Activated T-cell treated with anti-CD3 and anti-CD28 coated beads for 48 hours (primary cell): ENCODE results near the gene SPACDR.
"Not testable (repeated sequence)": the region's sequence is repeated elsewhere in the genome, so short reads cannot be mapped to it uniquely, and the experiment has no call there.

ENCODE experiments used
- DNase-seq: peaks from one replicate; pipeline ENCODE4 v3.0.0-alpha.2; 2020; ENCODE audit warnings: low read depth

SPACDR gene

DNA sequence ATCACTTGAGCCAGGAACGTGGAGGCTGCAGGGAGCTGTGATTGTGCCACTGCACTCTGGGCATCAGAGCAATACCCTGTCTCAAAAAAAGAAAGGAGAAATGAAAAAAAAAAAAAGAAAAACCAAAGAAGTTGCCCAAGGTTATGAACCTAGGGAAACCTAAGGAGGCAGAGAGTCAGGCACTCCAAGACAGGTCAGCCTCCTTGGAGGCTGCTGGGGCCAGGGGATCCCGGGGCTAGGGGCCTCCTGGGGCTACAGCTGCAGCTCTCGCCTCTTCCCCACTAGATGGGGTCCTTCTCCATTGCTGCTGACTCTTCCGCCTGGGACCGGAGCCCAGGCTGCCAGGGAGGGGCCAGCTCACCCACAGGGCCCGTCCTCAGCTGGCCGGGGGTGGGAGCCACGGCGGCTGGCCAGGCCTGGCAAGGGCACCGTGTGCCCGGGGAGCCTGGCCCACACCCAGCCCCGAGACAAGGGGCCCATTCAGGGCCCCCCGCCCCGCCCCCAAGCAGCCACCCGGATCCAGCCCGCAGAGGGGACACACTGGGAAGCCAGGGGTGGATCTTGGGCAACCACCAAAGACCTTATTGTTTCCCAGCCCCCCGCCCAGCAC is 1.7 kb upstream of the SPACDR start:
- no peak for DNase-seq

DNA sequence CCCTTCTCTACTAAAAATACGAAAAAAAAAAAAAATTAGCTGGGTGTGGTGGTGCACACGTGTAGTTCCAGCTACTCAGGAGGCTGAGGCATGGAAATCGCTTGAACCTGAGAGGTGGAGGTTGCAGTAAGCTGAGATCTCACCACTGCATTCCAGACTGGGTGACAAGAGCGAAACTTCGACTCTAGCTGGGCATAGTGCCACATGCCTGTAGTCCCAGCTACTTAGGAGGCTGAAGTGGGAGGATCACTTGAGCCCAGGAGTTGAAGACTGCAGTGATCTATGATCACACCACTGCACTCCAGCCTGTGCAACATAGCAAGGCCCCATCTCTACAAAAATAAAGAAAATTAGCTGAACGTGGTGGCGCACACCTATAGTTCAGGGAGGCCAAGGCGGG is 1.2 kb upstream of the SPACDR start:
- no peak for DNase-seq

DNA sequence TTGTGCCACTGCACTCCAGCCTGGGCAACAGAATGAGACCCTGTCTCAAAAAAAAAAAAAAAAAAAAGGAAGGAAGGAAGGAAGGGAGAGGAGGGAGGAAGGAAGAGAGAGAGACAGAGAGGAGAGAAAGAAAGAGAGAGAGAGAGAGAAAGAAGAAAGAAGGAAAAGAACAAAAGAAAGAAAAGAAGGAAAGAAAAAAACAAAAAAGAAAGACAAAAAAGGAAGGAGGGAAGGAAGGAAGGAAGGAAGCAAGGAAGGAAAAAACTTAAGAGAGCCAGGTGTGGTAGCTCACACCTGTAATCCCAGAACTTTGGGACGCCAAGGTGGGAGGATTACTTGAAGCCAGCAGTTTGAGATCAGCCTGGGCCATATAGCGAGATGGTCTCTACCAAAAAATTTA is 731 bp upstream of the SPACDR start:
- no peak for DNase-seq

DNA sequence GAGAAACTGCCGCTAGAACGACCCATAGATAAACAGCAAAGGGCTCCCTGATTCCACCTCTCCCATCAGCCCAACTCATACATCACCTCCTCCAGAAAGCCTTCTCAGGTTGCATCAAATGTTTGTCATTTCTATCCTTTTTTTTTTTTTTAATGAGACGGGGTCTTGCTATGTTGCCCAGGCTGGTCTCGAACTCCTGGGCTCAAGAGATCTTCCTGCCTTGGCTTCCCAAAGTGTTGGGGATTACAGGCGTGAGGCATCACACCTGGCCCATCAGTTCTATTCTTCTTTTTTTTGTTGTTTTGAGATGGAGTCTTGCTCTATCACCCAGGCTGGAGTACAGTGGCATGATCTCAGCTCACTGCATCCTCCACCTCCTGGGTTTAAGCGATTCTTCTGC is 7.0 kb downstream of the SPACDR start:
- DNase-seq = no peak

DNA sequence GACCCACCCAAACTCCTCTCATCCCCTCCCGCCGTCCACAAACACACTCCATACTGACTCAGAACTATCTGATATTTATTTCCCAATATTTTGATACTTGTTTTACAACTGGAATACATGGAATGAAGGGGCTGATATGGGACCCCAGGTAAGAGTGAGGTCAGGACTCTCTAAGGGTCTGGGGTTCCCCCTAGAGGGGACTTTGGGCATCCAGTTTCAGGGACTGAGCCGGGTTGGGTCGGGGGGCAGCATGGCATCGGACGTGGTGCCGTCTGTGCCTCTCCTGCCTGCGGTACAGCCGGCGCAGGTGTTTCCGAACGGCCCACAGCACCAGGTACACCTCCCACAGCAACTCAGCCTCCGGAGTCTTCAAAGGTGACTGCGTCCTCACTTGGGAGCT is 7.5 kb downstream of the SPACDR start:
- DNase-seq = no peak

DNA sequence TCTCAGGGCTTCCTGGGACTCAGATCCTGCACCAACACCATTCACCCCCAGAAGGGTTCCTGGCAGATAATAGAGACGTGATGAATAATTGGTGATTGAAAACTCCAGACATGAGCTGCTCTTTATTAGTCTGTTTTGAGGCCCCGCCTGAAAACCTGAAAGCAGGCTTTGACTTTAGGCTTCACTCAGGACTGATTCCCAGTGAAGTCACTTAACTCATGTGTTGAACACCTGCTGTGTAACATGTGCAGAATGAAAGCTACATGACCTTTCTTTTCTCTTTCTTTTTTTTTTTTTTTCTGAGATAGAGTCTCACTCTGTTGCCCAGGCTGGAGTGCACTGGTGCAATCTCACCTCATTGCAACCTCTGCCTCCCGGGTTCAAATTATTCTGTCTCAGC is 8.9 kb downstream of the SPACDR start:
- no peak for DNase-seq

DNA sequence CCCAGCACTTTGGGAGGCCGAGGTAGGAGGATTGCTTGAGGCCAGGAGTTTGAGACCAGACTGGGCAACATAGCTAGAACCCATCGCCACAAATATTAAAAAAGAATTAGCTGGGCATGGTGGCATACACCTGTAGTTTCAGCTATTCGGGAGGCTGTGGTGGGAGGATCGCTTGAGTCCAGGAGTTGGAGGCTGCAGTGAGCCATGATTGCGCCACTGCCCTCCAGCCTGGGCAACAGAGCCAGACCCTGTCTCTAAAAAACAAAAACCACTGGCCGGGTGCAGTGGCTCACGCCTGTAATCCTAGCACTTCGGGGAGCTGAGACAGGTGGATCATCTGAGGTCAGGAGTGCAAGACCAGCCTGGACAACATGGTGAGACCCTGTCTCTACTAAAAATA is 10.2 kb downstream of the SPACDR start:
- DNase-seq = not testable (repeated sequence)

DNA sequence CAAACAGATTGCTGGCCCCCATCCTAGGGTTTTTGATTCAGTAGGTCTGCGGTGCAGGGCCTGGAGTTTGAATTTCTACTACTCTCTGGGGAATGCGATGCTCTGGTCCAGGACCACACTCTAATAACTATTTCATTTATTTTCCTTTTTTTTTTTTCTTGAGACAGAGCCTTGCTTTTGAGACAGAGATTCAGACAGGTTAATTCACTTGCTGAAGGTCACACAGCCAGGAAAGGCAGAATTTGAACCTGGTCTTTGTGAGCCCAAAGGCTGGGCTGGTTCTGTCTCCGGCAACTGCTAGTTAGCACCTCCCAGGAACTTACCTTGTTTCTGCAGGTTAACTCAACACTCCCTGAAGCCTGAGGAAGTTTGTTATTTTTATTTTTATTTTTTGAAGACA is 11.5 kb downstream of the SPACDR start:
- DNase-seq = no peak

DNA sequence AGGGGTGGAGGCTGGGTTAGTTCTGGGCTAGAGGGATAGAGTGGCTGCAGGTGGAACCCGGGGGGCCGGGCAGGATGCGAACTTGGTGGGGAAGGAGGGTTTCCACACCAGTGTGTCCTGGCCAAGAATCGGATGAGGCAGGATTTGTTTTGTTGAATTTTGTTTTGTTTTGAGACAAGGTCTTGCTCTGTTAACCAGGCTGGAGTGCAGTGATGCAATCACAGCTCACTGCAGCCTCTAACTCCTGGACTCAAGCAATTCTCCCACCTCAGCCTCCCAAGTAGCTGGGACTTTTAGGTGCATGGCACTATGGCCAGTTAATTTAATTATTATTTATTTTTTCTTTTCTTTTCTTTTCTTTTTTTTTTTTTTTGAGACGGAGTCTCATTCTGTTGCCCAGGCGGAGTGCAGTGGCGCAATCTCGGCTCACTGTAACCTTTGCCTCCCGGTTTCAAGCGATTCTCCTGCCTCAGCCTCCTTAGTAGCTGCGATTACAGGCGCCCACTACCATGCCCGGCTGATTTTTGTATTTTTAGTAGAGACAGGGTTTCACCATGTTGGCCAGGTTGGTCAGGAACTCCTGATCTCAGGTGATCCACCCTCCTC is 14.8 kb downstream of the SPACDR start:
- no peak for DNase-seq

DNA sequence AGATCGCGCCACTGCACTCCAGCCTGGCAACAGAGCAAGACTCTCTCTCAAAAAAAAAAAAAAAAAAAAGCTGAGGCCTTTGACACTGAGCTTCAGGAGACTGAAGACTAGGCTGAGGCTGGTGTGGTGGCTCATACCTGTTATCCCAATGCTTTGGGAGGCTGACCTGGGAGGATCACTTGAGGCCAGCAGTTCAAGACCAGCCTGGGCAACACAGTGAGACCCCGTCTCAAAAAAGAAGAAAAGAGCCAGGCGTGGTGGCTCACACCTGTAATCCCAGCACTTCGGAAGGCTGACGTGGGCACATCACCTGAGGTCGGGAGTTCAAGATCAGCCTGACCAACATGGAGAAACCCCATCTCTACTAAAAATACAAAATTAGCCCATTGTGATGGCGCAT is 16.7 kb downstream of the SPACDR start:
- DNase-seq = not testable (repeated sequence)

DNA sequence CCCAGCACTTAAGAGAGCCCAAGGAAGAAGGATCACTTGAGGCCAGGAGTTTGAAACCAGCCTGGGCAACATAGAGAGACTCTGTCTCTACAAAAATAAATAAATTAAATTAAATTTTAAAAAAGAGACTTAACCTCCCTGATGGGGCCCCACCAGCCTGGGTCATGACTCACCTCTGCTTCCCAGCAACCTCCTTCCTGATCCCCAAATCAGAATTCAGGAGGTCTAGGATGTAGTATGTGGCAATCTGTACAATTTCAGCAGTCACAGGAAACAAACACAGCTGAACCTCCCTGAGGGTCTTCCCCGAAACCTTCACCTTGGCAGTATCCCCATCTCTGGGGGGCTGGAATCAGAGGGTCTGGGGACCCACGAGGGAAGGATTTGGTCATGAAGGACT is 18.0 kb downstream of the SPACDR start:
- no peak for DNase-seq

DNA sequence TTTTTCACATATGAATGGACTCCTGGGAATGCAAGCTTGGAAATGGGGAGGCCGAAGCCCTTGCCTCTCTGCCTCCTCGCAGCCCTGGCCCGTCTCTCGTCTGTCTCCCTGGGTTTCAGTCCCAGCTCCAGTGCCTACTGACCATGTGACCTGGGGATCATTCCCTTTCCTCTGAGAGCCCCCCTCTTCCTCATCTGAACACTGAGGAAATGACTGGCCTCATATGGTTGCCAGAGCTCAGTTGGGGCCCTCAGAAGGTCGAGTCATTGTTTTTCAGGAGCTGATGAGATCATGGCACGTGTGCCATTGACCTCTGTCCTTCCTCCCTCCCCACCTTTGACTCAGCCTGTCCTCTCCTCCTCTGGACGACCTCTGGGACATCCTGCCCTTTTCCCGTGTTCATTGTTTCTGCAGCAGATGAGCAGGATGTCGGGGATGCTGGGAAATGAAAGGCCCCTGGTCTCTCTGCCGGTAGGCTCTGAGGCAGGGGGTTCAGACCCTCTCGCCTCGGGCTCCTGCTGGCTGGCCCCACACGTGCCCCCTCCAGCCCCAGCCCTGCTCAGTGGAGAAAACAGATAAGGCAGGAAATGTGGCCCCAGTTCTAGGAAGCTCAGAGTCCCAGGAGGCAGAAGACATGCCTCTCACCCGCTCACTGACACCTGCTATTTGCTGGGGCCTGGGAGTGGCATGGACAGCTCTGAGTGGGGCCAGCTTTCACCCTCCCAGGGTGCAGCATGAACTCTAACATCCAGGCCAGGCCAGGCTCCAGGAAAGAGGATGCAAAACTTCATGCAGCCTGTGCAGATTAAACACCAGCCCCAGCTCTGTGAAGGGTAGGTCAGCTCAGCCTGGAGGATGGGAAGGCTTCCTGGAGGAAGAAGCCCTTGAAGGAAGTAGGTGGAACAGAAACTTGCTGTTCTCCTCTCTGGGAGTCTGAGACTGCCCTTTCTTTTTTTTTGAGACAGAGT is 19.5 kb downstream of the SPACDR start:
- no peak for DNase-seq

DNA sequence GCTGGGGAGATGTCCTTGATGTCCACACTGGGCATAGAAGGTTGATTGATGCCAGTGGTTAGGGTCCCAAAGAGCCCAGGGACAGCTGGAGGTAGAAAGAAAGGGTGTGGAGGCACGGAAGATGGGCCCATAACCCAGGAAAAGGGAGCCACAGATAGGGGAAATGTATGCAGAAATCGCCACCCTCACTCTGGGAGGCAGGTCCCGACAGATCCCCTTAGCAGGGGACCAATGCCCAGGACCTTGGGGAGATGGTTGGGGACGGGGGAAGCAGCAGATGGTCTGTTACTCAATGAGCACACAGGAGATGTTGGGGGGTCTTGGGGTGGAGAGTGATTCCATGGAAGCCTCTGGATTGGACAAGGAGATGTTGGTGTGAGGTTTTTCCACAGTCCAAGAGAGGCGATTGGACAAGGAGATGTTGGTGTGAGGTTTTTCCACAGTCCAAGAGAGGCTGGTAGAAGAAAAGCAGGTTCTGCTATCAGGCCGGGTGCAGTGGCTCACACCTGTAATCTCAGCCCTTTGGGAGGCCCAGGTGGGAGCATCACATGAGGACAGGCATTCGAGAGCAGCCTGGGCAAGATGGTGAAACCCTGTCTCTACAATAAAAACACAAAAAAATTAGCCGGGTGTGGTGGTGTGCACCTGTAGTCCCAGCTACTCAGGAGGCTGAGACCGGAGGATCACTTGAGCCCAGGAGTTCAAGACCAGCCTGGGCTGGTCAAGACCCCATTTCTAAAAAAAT is 20.8 kb downstream of the SPACDR start:
- no peak for DNase-seq

DNA sequence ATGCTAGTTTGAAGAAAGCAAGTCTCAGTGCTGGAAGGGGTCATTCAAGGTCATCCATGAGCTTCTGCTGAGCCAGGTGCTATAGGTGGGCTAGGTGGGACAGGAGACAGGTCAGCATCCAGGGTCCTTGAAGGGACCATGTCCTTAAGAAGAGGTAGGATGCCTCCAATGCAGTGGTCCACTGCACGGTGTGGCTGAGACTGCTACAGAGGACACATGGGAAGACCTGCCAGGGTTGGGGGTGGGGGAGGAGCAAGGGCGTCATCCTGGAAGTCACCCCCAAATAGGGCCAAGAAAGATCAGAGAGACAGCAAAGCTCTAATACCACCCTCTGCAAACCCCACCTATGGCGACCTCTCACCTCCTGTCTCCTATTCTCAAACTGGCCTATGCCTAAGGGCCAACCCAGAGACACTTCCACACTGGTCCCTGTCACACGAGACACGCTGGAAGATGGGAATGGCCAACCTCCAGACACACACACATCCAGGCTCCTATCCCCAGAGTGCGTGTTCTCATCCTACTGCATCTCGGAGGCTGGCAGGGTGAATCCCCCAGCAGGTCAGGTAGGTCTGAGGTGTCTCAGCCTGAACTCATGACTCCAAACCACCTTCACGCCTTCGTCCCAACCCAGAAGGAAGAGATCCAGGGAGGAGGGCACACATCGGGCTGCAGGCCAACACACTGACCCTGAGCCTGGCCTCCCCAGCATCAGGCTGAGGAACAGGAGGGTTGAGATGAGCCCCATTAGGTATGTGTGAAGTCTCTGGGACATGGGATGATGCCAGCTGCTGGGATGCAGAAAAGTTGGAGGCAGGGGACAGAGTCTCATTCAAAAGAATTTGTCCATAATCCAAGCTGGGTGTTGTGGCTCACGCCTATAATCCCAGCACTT is 22.2 kb downstream of the SPACDR start:
- DNase-seq = no peak

DNA sequence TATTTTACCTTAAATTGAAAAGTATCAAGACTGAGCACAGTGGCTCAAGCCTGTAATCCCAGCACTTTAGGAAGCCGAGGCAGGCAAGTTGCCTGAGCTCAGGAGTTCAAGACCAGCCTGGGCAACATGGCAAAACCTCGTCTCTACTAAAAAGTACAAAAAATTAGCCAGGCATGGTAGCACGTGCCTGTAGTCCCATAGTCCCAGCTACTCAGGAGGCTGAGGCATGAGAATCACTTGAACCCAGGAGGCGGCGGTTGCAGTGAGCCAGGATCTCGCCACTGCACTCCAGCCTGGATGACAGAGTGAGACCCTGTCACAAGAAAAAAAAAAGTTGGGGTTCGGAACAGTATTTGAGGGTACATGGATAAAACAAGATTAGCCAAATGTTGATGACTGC is 24.8 kb downstream of the SPACDR start:
- not testable (repeated sequence) for DNase-seq

DNA sequence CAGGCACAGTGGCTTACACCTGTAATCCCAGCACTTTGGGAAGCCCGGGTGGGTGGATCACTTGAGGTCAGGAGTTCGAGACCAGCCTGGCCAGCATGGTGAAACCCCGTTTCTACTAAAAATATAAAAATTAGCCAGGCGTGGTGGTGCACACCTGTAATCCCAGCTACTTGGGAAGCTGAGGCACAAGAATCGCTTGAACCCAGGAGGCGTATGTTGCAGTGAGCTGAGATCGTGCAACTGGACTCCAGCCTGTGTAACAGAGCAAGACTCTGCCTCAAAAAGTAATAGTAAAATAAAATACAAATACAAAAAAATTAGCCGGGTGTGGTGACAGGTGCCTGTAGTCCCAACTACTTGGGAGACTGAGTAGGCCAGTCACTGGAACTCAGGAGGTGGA is 25.3 kb downstream of the SPACDR start:
- DNase-seq = not testable (repeated sequence)

DNA sequence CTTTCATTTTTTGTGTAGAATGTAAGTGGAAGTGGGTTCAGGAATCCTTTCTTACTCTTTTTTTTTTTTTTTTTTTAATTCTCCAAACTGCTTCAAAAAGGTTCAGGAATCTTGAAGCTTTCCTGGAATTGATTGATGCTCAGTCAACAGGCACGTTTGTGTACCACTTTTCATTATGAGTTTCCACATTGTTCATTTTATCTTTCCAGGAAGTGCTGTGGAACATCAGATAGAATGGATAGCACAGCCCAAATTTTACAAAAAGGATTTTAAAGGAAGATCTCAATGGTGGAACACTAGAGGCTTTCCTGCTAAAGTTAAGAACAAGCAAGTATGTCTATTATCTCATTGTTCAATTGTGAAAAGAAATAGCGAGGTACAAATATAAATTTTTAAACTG is 25.9 kb downstream of the SPACDR start:
- no peak for DNase-seq

DNA sequence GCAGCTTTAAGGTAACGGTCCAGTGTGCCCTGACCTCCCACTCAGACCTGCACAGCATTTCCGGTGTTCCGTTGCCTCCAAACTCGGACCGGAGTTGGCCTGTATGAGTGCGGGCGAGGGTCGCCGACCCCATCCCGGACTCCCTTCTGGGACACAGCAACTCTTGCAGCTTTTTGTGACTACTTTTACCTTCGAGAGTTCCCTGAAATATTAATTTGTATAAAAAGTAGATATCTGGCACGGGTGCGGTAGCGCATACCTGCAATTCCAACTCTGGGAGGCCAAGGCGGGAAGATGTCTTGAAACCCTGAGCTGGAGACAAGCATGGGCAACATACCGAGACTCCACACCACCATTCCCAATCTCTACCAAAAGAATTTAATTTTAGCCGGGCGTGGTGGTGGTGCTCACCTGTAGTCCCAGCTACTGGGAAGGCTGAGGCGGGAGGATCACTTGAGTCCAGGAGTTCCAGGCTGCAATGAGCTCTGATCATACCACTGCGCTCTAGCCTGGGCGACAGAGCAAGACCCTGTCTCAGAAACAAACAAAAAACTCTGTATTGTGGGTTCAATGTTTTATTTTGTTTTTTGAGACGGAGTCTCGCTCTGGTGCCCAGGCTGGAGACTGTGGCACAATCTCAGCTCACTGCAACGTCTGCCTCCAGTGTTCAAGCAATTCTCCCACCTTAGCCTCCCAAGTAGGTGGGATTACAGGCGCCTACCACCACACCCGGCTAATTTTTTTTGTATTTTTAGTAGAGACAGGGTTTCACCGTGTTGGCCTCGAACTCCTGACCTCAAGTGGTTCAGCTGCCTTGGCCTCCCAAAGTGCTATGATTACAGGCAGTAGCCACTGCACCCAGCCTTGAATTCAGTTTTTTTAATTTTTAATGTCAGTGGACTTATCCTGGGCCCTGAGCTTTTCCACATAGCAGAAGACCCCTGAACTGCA is 26.6 kb downstream of the SPACDR start:
- no peak for DNase-seq

DNA sequence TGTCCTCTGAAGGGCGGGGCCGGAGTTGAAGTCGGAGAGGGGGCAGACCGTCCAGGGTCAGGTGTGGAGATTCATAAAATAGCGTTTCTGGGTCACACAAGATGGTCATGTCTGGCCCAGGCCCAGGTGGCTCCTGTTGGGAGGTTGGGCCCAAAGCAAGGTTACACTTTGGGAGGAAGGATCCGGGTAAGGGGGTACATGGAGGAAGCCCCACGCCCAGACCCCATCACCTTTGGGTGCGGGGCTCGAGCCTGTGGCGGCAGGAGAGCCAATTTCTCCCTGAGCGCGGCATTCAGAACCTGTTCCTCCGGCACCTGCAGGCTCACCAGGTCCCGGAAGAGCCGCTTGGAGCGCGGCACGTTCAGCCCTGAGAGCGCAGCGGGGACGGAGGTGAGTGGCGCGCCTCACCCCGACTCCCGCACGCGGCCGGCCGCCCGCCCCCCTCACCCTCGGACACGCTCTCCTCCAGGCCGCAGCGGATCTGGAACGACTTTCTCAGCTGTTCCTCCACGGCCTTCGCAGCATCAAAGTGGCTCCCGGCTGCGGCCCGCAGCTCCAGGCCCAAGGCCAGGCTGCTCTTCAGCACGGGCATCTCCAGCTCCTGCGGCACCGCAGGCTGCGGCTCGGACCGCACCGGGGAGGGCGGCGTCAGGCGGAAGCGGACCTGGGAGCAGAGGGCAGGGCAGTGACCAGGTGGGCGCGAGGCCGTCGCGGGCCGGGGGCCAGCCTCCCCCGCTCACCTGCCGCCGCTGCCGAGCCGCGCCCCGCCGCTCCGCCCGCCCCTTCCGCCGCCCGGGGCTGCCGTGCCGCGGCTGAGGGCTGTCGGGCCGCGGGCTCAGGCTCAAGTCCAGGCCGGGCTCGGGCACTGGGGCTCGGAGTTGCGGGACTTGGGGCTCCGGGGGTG is 28.4 kb downstream of the SPACDR start:
- DNase-seq = peak; percentile 42
